Measurements from ENCODE around the gene ZNF398. TPM values are rescaled to one million over a fixed set of nuclear protein-coding genes. Genes with fewer than 3 reads are reported as not detected.

Gene ZNF398
- total and polyA plus RNA-seq, 11 donors: 2.1 to 14.4 (median 8.4) TPM

DNA sequence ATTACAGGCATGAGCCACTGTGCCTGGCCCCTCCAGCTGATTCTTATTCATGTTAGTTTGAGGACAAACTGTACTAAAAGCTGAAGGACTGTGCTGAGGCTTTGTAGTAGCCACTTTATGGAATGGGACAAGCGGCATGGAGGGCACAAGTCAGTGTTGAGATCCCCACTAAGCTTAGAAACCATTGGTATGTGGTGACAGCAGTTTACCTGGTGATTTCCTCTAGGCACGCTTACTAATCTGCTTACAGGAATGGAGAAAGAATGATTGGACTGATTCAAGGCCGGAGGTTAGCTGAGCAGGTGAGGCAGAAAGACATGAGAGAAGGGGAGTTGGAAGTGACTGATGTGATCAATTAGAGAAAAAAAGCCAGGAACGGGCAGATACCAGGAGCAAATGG is 3.7 kb downstream of the ZNF398 start:
- intact Hi-C loops (cut with DNase I): no loop called here
- 67 to 90% (median 70%) methylated on average over 4 of the region's 4 CpGs for WGBS, 4 donors
- H3K9me3 ChIP-seq: no peaks in the 10 kb centered on the region
- no peak for TF ChIP-seq POLR2A (IDR thresholded peaks at IDR 0.05)
- TF ChIP-seq, protein P1, sequence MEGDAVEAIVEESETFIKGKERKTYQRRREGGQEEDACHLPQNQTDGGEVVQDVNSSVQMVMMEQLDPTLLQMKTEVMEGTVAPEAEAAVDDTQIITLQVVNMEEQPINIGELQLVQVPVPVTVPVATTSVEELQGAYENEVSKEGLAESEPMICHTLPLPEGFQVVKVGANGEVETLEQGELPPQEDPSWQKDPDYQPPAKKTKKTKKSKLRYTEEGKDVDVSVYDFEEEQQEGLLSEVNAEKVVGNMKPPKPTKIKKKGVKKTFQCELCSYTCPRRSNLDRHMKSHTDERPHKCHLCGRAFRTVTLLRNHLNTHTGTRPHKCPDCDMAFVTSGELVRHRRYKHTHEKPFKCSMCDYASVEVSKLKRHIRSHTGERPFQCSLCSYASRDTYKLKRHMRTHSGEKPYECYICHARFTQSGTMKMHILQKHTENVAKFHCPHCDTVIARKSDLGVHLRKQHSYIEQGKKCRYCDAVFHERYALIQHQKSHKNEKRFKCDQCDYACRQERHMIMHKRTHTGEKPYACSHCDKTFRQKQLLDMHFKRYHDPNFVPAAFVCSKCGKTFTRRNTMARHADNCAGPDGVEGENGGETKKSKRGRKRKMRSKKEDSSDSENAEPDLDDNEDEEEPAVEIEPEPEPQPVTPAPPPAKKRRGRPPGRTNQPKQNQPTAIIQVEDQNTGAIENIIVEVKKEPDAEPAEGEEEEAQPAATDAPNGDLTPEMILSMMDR (IDR thresholded peaks at IDR 0.05): no peak
- H3K4me3 ChIP-seq: no peak overlapping the region
- H3K36me3 ChIP-seq: peaks cover 0 to 25% (median 18%) of the 10 kb centered on the region in 9 donors
- H3K27me3 ChIP-seq: no peaks in the 10 kb centered on the region
- DNase-seq (no peak), ATAC-seq (no peak)
- H3K4me1 ChIP-seq: peaks cover 0 to 28% (median 13%) of the 10 kb centered on the region in 12 donors
- no peak overlapping the region for H3K27ac ChIP-seq

DNA sequence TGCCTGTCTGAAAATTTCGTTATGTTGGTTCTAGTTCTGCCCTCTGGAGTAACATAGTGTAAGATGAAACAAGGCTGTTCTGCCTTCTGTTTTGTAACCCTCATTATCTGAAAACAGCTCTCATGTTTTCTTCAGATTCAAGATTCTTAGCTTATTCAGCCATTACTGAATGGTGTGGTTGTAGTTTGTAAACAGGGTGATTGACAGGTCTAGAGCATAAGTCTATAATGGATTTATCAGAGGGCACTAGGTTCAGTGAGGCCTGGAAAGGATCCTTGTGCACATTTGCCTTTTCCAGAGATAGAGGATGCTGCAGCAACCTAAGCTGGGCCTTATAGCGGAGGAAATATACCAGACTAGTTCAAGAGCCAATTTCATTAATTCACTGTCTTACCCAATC is 6.1 kb downstream of the ZNF398 start:
- Histone ChIP-seq H3K36me3 (peaks cover 0 to 49% (median 36%) of the 10 kb centered on the region in 9 donors), H3K4me1 (peaks cover 0 to 21% (median 10%) of the 10 kb centered on the region in 12 donors), H3K27ac (no peak overlapping the region), H3K27me3 (no peaks in the 10 kb centered on the region), H3K9me3 (no peaks in the 10 kb centered on the region), H3K4me3 (no peak overlapping the region)
- no peak for ATAC-seq
- intact Hi-C loops (cut with DNase I): no loop called here
- TF ChIP-seq POLR2A (IDR thresholded peaks at IDR 0.05): no peak
- TF ChIP-seq, protein P1 (IDR thresholded peaks at IDR 0.05): no peak
- no peak for DNase-seq
- 88 to 98% (median 96%) methylated on average over 2 of the region's 2 CpGs for WGBS, 4 donors

DNA sequence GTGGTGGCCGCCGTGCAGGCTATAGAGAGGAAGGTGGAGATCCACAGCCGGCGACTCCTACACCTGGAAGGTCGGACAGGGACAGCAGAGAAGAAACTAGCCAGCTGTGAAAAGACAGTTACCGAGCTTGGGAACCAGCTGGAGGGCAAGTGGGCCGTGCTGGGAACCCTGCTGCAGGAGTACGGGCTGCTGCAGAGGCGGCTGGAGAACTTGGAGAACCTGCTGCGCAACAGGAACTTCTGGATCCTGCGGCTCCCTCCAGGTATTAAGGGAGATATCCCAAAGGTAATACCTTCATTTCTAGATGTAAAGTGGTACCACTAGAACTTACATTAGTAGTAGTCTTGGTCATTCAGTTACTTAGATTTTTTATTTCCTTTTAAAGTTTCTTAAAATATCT is 6.8 kb downstream of the ZNF398 start:
- 84 to 86% (median 85%) methylated on average over 11 of the region's 11 CpGs for WGBS, 4 donors

DNA sequence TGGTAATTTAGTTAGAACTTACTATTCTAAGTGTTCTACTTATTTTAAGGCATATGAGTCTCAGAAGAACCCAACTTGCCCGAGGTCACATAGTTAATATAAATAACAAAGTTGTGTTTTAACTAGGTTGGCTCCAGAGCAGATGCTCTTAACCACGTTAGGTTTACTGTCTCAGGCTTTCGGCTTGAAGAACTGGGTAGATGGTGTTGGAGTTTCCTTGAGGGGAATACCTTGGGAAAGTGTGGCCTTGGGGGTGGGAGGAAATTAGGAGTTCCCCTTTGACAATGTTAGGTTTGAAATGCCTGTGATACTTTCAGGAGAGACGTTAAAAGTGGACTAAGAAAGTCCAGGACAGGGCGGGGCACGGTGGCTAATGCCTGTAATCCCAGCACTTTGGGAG is 9.6 kb downstream of the ZNF398 start:
- peaks cover 0 to 4% (median 0%) of the 10 kb centered on the region in 12 donors for H3K4me1 ChIP-seq
- TF ChIP-seq, protein P1 (IDR thresholded peaks at IDR 0.05): no peak
- no peak for TF ChIP-seq POLR2A (IDR thresholded peaks at IDR 0.05)
- DNase-seq (no peak), ATAC-seq (no peak)
- peaks cover 0 to 64% (median 43%) of the 10 kb centered on the region in 9 donors for H3K36me3 ChIP-seq
- 95 to 98% (median 96%) methylated on average over 6 of the region's 6 CpGs for WGBS, 4 donors
- no peak overlapping the region for H3K27ac ChIP-seq
- no peak overlapping the region for H3K4me3 ChIP-seq
- H3K9me3 ChIP-seq: no peaks in the 10 kb centered on the region
- intact Hi-C loops (cut with DNase I): no loop called here
- no peaks in the 10 kb centered on the region for H3K27me3 ChIP-seq

More for the DNA sequence above, 6.8 kb downstream of the ZNF398 start:
- no peak for ATAC-seq
- Histone ChIP-seq H3K4me3 (no peak overlapping the region), H3K27me3 (no peaks in the 10 kb centered on the region), H3K9me3 (no peaks in the 10 kb centered on the region), H3K27ac (no peak overlapping the region), H3K4me1 (peaks cover 0 to 15% (median 3%) of the 10 kb centered on the region in 12 donors), H3K36me3 (peaks cover 0 to 52% (median 36%) of the 10 kb centered on the region in 9 donors)
- TF ChIP-seq, protein P1 (IDR thresholded peaks at IDR 0.05): no peak
- TF ChIP-seq POLR2A (IDR thresholded peaks at IDR 0.05): no peak
- intact Hi-C loops (cut with DNase I): no loop called here
- DNase-seq: no peak
